NCI-H2227 treated with DMSO at 0.1 percent for 48 hours (cell line): ENCODE data around the gene ETV4.

ENCODE experiments used
- DNase-seq: peaks from one replicate; lab custom pipeline; 2025; lab: John Stamatoyannopoulos, UW

ETV4 gene

GRCh38 chr17:43572368-43572980 lies 26.3 kb upstream of the ETV4 start:
- no peak for DNase-seq

GRCh38 chr17:43570518-43570928 lies 24.4 kb upstream of the ETV4 start:
- DNase-seq: no peak

DNA sequence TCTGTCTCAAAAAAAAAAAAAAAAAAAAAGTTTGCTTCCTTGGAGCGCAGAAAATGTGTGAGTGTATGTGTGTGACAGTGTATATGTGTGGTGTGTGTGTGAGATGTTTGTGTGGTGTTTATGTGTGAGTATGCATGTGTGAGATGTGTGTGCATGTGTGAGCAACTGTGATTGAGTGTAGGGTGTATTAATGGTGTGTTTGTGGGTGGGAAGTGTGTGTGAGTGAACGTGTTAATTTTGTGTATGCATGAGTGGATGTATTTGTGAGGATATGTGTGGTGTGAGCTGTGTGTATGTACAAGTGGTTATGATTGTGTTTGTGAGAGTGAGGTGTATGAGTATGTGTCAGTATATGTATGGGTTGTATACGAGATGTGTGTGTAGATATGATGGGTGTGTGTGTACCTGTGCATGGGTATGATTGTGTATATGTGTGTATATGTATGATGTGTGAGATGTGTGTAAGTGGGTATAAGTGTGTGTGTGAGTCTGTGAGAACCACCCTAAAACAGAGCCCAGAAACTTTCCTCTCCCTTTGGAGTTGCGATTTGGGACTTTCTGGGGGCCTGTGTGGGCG lies 22.5 kb upstream of the ETV4 start:
- no peak for DNase-seq

GRCh38 chr17:43563600-43564594 lies 17.8 kb upstream of the ETV4 start:
- no peak for DNase-seq

DNA sequence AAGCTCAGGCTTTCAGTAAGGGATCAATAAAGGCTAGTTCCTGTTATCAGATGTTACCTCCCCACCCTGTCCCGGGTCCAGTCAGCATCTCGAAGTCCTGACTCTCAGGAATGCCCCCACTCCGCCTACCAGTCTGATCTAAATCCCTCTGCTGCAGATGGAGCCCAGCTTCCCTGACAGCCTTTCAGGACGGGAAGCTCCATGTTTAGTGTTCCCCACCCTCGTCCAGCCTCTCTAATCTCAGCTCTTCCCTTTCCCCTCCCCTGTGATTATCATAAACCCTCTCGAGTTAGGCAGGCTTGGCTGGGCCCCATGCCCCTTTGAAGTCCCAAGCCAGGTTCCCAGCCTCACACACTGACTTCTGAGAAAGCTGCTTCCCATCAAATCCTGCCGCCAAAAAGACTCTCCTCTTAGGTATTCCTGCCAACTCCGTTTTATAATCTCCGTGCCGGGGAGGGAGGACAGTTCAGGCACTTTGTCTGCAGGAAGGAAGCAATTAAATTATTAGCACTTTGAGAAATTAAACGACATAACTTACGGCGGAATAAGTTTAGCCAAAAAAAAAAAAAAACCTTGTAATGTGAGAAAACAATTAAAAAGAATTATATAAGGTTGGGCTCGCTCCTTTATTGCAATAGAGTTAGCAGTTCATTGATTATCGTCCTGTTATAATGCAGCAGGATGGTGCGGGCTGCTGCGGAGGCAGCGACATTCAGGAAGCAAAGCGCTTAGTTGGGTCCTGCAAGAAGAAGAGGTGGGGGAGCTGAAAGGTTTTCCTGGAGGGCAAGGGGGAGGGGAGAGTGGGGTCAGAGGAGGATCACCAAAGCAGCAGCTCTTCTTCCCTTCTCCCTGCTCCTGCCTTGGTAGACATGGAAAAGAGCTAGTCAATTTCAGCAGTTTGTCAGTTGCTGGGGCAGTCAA lies 16.8 kb upstream of the ETV4 start:
- peak; percentile 18 for DNase-seq

DNA sequence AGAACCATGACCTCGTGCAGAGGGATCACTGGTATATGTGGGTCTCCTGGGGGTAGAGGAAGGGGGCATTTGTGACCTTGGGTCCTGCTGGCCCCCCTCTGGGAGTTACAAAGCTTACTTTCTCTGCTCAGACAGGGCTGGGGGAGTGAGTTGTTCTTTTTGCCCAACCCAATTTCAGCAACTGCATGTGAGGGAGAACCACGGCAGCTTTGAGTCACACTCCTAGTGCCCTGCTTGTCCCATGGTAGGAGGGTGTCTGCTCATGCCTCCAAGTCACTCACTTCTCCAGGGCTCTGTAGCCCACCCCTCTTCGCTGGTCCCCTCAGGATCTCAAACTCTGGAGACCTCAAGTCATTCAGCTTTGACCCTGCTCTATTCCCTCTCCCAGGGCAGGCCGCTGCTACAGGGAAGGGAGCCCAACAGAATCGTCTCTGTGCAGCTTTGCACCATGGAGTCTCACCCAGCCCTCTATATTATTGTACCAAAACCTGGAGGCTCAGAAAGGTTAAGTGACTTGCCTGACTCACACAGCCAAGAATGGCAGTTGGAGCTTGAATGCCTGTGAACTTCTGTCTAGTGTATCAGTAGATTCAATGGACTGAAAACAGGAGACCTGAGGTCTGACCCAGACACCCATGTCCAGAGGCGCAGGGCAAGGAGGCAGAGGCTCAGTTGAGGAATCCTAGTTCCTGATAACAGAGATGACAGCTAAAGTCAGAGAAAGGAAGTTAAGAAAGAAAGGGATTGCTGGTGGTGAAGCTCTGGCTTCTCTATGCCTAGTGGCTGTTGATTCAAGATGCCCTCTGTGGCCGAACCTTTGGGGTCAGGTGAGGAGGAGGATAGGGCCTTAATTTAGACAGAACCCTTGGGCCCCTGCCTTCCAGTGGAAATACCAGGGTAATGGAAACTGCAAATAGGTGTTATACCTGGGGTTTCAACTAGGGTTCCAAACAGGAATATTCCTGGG lies 14.6 kb upstream of the ETV4 start:
- no peak for DNase-seq

DNA sequence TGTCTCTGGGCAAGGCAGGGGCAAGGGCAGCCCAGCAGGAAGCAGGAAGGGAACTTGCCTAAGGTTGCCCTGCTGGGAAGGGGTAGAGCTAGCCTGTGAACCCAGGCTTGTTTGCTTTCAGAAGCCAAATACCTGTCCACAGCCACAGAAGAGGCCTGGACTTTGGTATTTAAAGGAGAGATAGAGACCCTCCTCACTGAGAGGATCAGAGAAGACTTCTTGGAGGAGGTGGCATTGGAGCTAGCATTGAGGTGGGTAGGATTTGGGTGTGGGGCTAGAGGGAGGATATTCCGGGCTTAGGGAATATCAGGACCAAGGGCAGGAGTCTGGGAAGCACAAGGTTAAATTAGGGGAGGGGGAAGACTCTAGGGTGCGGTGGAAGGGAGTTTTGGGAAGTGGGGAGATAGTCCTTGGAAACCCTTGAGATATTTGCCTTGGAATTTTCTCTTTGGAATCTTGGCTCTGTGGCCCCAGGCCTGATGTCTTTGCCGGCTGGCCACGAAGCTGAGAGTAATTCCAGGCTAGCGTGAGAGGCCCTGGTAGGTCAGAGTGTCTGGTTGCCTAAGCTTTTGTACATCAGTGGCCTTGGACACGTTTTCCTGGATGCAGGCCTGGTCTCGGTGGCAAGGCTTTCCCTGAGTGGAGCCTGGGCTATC lies 13.1 kb upstream of the ETV4 start:
- DNase-seq: no peak

GRCh38 chr17:43558805-43559160 lies 12.6 kb upstream of the ETV4 start:
- no peak for DNase-seq

DNA sequence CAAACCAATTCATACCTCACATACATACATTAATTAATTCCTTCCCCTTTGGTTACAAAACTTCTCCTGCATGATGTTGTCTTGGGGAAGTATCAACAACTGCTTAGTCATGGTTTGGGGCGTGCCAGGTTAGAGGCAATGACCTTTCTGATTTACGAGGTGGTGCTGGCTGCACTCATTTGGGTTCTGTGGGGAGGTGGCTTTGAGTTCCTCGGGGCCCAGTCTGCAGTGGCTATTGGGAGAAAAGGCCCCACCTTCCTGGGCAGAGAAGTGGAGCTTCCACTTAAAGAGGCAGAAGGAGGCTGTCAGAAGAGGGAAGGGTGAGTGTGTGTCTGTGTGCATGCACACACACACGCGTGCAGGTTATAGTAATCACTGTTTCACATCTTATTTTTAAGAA lies 10.2 kb upstream of the ETV4 start:
- DNase-seq: no peak

DNA sequence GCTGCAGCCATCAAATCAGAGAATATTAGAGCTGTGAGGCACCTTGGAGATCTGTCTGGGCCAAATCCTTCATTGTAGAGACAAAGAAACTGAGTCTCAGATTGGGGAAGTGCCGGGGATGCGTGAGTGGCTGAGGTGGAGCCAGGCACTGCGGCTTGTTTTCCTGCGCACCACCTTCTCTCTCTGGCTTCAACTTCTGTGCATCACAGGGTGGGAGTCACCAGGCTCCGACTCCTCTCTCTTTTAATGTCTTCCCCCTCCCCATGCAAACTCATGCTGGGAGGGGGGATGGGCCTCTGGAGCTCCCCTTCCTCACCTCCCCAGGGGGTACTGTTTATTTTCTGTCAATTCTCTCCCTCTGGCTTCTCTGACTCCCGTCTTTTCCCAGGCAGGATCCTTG lies 8.7 kb upstream of the ETV4 start:
- no peak for DNase-seq

- DNase-seq: no peak
Observed at GRCh38 chr17:43553573-43553972, 7.4 kb upstream of the ETV4 start.

GRCh38 chr17:43552229-43552837 lies 6.2 kb upstream of the ETV4 start:
- DNase-seq: no peak

- no peak for DNase-seq
Observed at GRCh38 chr17:43550754-43551153, 4.6 kb upstream of the ETV4 start.

DNA sequence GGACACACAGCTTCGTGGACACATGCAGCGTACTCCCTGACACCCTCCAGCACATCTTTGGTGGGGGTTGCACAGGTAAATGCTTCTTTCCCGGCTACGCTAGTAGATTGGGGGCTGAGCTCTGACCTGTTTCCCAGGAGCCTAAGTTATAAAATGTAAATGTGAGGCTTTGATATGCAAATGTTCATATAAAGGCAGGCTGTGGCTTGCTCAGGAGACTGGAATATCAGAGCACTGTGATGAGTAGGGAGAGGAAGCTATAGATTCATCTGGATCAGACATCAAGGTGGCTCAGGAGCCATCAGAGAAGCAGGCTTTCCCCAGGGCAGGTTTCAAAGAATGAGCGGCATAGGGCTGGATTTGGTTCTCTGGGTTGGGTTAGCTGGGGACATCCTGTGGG lies 3.4 kb upstream of the ETV4 start:
- no peak for DNase-seq

DNA sequence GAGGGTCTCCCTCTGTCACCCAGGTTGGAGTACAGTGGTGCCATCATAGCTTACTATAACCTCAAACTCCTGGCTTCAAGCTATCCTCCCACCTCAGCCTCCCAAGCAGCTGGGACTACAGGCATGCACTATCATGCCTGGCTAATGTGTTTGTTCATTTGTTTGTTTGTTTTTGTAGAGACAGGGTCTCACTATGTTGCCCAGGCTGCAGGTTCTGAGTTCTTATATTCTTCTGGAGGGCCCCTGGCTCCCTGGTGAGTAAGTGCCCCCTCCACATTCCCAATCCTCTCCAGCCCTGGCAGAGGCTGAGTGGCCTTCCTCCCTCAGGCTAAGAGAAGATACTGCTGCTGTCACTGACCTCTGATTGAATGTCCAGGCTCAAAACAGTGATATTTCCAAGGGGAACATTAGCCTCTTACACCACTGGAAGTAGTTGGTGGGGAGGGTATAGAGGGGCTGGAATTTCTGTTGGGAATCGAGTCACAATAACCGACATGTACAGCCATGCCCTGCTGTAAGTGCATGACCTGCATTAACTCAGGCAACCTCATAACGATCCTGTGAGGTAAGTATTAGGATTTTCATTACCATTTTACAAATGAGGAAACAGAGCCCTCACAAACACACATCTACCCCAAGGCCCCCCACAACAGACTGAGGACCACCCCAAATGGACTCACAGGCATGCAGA lies 2.7 kb upstream of the ETV4 start:
- DNase-seq: no peak

GRCh38 chr17:43547659-43548256 lies 1.6 kb upstream of the ETV4 start:
- DNase-seq: no peak

- DNase-seq: no peak
Observed at GRCh38 chr17:43547189-43547550, 1.0 kb upstream of the ETV4 start.

- DNase-seq: no peak
Observed at GRCh38 chr17:43545383-43545632, 832 bp downstream of the ETV4 start.
